Neutrophil (primary cell): ENCODE data around the gene DEPP1.

Source experiments
- H3K27ac ChIP-seq: fragments of 200-600 bp; sonication (generic); 2 replicates; pipeline ENCODE4 v1.5.1; 2016; ENCODE audit warnings: mild to moderate bottlenecking, moderate library complexity
- H3K27me3 ChIP-seq: fragments of 200-600 bp; sonication (generic); 2 replicates; pipeline ENCODE4 v1.6.0; 2016; ENCODE audit warnings: mild to moderate bottlenecking
- H3K36me3 ChIP-seq: fragments of 200-600 bp; sonication (generic); 2 replicates; pipeline ENCODE4 v1.5.1; 2017
- H3K4me1 ChIP-seq, 2 experiments: fragments of 200-600 bp in 1 of 2; sonication (generic) in 1 of 2; 1 replicate in 1 of 2; 2 replicates in 1 of 2; pipeline versions ENCODE4 v1.5.1 to v1.6.1; 2013 to 2016; ENCODE audit warnings: low read depth in 1 of 2, low read length in 1 of 2, mild to moderate bottlenecking in 1 of 2, moderate library complexity in 1 of 2; ENCODE audit not compliant: control insufficient read depth in 1 of 2, insufficient read depth in 1 of 2
- H3K4me3 ChIP-seq, 2 experiments: fragments of 200-600 bp in 1 of 2; sonication (generic) in 1 of 2; 1 replicate in 1 of 2; 2 replicates in 1 of 2; pipeline ENCODE4 v1.5.1; 2013 to 2016; ENCODE audit warnings: low read depth in 1 of 2, low read length in 1 of 2, mild to moderate bottlenecking in 1 of 2, moderate library complexity in 1 of 2
- H3K9me3 ChIP-seq: fragments of 200-600 bp; sonication (generic); 2 replicates; pipeline ENCODE4 v1.5.1; 2016
- TF ChIP-seq, protein P1 (sequence below): fragments of 200-600 bp; sonication (generic); IDR thresholded peaks from 2 replicates; pipeline ENCODE4 v1.5.1; 2016; ENCODE audit warnings: antibody characterized with exemption

The DEPP1 gene

DNA sequence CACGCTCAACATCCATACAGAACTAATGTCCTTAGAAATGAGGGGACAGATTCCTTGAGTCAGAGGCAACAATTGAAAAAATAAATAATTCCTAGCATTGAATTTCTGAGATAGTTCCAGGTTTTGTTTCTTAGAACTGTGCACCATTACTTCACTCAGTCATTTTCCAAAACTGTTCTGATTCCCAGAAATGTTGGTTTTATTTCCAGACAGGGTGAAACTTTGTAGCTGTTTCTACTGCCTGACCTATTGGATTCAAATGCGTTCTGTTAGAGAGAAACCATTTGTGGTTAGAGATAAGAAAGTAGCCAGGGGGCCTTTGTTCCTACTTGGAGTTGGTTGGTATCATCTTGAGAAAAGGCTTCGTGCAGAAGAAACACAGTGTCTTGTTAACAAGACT is 8.1 kb upstream of the DEPP1 start:
- peaks cover 62% of the 10 kb centered on the region for H3K36me3 ChIP-seq
- TF ChIP-seq, protein P1, sequence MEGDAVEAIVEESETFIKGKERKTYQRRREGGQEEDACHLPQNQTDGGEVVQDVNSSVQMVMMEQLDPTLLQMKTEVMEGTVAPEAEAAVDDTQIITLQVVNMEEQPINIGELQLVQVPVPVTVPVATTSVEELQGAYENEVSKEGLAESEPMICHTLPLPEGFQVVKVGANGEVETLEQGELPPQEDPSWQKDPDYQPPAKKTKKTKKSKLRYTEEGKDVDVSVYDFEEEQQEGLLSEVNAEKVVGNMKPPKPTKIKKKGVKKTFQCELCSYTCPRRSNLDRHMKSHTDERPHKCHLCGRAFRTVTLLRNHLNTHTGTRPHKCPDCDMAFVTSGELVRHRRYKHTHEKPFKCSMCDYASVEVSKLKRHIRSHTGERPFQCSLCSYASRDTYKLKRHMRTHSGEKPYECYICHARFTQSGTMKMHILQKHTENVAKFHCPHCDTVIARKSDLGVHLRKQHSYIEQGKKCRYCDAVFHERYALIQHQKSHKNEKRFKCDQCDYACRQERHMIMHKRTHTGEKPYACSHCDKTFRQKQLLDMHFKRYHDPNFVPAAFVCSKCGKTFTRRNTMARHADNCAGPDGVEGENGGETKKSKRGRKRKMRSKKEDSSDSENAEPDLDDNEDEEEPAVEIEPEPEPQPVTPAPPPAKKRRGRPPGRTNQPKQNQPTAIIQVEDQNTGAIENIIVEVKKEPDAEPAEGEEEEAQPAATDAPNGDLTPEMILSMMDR, result no peak

DNA sequence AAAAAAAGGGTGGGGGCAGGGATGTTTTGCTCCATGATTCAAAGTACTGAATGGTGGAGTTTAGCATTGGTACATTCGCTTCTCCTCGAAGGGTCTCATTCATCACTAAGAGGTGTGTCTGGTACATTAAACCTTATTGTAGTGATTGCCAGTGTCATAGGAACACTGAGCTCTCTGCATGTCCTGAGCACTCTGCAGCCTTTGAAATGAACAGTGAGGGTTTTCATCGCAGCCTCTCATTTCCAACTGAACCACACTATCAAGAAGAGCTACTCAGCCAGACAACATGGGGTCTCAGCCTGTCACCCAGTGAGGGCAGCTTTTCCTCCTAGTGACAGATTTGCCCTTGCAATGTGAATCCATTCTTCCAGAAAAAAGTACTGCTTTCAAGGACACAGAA is 7.6 kb upstream of the DEPP1 start:
- Histone ChIP-seq H3K27ac (no peak overlapping the region), H3K9me3 (no peaks in the 10 kb centered on the region), H3K4me1 (no peaks in the 10 kb centered on the region), H3K36me3 (peaks cover 59% of the 10 kb centered on the region), H3K4me3 (no peak overlapping the region), H3K27me3 (no peaks in the 10 kb centered on the region)
- TF ChIP-seq, protein P1, result no peak

More for the DNA sequence above, 8.1 kb upstream of the DEPP1 start:
- Histone ChIP-seq H3K4me1 (no peaks in the 10 kb centered on the region), H3K27me3 (no peaks in the 10 kb centered on the region), H3K27ac (no peak overlapping the region), H3K4me3 (no peak overlapping the region), H3K9me3 (no peaks in the 10 kb centered on the region)

DNA sequence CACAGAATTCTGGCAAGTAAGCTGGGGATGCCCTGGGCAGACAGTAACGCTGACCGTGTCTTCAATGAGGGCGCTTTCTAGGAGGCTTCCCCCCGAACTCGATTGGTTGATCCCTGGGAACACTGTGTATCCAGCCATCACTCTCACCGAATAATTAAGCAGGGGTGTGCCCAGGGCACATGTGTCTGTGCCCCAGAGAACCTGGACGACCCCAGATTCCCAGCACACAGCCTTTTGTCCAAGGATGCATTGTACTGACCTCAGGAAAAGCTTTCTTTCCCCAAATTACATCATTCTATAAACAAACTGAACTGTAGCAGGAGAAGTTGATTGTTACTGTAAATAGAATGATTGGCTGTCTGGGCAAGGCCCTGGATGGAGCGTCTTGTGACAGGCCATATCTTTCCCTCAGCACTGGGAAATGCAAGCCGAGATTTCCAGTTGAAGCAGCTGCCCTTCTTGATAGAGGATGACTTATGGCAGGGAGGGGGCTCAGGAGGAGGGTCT is 6.6 kb upstream of the DEPP1 start:
- Histone ChIP-seq H3K9me3 (no peaks in the 10 kb centered on the region), H3K27me3 (no peaks in the 10 kb centered on the region), H3K4me1 (no peaks in the 10 kb centered on the region), H3K36me3 (peaks cover 50% of the 10 kb centered on the region), H3K27ac (no peak overlapping the region), H3K4me3 (no peak overlapping the region)
- TF ChIP-seq, protein P1, result no peak

DNA sequence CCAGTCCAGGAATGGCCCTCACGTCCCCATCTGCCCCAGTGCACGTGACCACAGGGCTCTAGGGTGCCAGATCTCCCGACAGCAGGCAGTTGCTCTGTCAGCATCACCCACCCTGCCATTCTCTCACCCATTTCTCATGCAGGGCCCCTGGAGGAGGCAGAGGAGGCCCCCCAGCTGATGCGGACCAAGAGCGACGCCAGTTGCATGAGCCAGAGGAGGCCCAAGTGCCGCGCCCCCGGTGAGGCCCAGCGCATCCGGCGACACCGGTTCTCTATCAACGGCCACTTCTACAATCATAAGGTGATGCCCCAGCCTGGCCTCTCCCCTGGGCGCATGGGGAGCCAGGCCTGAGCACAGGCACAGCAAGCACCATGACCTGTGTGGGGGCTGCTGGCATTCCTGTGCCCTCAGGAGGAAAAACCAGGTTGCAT is 6.1 kb upstream of the DEPP1 start:
- Histone ChIP-seq H3K36me3 (peaks cover 44% of the 10 kb centered on the region), H3K27ac (no peak overlapping the region), H3K4me1 (no peaks in the 10 kb centered on the region), H3K27me3 (no peaks in the 10 kb centered on the region), H3K9me3 (no peaks in the 10 kb centered on the region), H3K4me3 (no peak overlapping the region)
- TF ChIP-seq, protein P1, result no peak

DNA sequence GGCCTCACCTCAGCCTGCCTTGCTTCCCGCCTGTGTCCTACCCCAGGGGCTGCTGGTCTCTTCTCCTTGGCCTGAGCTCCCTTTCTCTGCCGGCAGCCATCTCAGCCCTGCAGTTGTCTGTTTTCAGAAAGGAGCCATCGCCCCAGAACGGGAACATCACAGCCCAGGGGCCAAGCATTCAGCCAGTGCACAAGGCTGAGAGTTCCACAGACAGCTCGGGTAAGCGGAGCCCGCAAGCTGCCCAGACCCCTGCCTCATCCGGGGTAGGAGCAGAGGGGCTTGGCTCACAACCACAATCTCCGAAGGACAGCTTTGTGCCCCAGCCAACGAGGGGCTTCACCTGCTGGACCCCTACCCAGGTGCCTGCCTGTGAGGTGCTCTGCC is 5.3 kb upstream of the DEPP1 start:
- Histone ChIP-seq H3K36me3 (peaks cover 36% of the 10 kb centered on the region), H3K27ac (no peak overlapping the region)

More for the DNA sequence above, 5.3 kb upstream of the DEPP1 start:
- TF ChIP-seq, protein P1, result no peak
- H3K27me3 ChIP-seq, result no peaks in the 10 kb centered on the region
- no peaks in the 10 kb centered on the region for H3K4me1 ChIP-seq
- no peak overlapping the region for H3K4me3 ChIP-seq
- no peaks in the 10 kb centered on the region for H3K9me3 ChIP-seq
